ENCODE measurements around the gene MSI1.

Gene MSI1

GRCh38 chr12:120324841-120325417 lies 44.0 kb downstream of the MSI1 start:
- Mint-ChIP-seq H3K27ac (no peak overlapping the region), H3K4me3 (no peak overlapping the region), H3K4me1 (peaks cover 11% of the 10 kb centered on the region), H3K9me3 (no peaks in the 10 kb centered on the region), H3K27me3 (no peaks in the 10 kb centered on the region), H3K36me3 (no peaks in the 10 kb centered on the region)

DNA sequence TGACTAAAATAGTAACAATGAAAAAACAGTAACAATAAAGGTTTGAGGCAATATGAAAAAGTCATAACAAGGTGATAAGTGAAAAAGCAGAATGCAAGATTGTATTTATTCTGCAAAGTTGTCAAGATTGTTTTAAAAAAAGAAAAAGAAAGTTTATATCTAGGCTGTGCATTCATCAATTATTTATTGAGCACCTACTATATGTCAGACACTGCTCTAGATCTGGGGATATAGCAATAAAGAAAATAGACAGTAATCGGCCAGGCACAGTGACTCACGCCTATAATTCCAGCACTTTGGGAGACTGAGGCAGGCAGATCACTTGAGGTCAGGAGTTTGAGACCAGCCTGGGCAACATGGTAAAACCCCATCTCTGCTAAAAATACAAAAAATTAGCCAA lies 45.2 kb downstream of the MSI1 start:
- Mint-ChIP-seq H3K4me3 (no peak overlapping the region), H3K36me3 (no peaks in the 10 kb centered on the region), H3K27me3 (no peaks in the 10 kb centered on the region), H3K4me1 (peaks cover 11% of the 10 kb centered on the region), H3K27ac (peak overlapping the region; percentile 18), H3K9me3 (no peaks in the 10 kb centered on the region)

DNA sequence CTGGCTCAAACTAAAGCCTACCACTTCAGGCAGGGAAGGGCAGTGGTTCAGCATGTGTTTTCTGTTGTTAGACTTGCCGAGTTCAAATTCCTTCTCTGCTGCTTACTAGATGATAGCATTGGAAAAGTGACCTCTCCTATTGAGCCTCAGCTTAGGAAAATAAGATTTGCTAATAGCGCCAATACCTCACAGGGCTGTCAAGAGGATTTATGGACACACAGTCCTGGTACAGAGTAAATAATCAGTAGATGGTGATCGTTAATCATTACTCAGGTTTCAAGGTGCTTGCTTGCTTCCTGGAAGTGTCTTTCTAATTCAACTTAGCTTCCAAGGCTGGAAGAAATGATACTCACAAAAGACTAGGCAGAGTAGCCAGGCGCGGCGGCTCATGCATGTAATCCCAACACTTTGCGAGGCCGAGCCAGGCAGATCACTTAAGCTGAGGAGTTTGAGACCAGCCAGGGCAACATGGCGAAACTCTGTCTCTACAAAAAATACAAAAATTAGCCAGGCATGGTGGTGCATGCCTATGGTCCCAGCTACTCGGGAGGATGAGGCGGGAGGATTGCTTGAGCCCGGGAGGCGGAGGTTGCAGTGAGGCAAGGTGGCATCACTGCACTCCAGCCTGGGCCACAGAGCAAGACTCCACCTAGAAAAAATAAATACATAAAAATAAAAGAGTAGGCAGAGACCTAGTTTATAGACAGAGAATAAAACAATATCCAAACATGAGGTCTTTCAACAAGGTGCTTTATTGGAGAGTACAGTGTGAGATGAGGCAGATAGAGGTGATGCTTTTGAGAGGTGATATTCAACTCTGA lies 47.4 kb downstream of the MSI1 start:
- Mint-ChIP-seq H3K27me3 (no peaks in the 10 kb centered on the region), H3K4me3 (no peak overlapping the region), H3K36me3 (no peaks in the 10 kb centered on the region), H3K9me3 (no peaks in the 10 kb centered on the region), H3K27ac (no peak overlapping the region), H3K4me1 (peaks cover 24% of the 10 kb centered on the region)

- Mint-ChIP-seq H3K4me3 (peak overlapping the region; percentile 92), H3K36me3 (no peaks in the 10 kb centered on the region), H3K27me3 (no peaks in the 10 kb centered on the region), H3K9me3 (no peaks in the 10 kb centered on the region), H3K27ac (peak overlapping the region; percentile 97), H3K4me1 (peaks cover 15% of the 10 kb centered on the region)
Measured at GRCh38 chr12:120317224-120318105, 51.5 kb downstream of the MSI1 start.

DNA sequence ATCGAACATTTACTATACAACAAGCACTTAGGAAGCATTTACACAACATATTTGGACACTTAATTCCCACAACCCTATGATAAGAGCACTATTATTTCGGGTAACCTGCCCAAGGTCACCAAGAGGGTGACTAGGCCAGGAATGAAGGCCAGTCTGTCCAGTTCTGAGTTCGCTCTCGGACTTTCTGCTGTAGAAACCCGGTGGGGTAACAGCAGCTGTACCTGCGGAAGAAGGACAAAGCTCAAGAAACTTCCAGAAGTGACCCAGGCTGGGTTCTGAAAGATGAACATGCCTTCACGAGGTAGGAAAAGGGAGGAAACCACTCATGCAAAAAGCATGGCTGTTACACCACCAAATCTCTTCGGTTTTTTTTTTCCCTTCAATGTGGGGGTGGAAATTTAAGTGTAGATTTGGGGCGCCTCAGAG lies 52.2 kb downstream of the MSI1 start:
- no peaks in the 10 kb centered on the region for H3K9me3 Mint-ChIP-seq
- H3K4me3 Mint-ChIP-seq = peak overlapping the region; percentile 92
- H3K27me3 Mint-ChIP-seq = no peaks in the 10 kb centered on the region
- no peaks in the 10 kb centered on the region for H3K36me3 Mint-ChIP-seq
- peaks cover 15% of the 10 kb centered on the region for H3K4me1 Mint-ChIP-seq
- peak overlapping the region; percentile 97 for H3K27ac Mint-ChIP-seq

GRCh38 chr12:120314220-120314619 lies 54.7 kb downstream of the MSI1 start:
- Mint-ChIP-seq H3K9me3 (no peaks in the 10 kb centered on the region), H3K36me3 (no peaks in the 10 kb centered on the region), H3K27me3 (no peaks in the 10 kb centered on the region), H3K27ac (no peak overlapping the region), H3K4me3 (no peak overlapping the region), H3K4me1 (peaks cover 15% of the 10 kb centered on the region)

DNA sequence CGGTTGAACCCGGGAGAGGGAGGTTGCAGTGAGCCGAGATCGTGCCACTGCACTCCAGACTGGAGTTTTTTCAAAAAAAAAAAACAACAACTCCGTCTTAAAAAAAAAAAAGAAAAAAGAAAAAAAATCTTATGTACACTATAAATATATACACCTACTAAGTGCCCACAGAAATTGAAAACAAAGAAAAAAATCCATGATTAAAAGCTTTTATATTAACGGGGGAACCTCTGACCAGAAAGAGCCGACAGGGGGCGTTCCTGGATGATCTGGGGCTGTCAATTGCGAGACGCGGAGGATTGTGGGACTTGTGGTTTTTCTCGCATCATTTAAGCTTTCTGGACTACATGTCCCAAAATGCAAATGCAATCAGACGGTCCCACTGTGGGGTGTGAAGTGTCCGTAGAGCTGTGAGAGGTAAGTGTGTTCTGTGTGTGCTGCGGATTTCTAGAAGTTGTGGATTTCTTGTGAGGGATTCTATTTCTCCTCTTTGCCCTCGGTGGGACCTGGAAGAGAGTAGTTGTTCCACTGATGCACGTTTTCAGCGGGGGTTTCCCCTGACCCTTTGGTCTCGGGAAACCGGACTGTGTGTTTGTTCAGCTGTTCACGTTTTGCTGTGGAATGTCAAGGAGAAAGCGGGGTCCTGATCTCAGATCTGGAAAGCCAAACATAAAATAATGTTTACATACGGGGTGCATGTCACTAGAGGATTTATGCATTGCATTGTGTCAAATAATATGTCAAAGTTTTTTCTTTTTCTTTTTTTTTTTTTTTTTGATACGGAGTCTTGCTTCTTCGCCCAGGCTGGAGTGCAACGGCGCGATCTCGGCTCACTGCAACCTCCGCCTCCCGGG lies 66.8 kb downstream of the MSI1 start, which contains the start of gene SIRT4:
Gene SIRT4 (plus strand): TSS at position 360 of the 854 bp plus-strand sequence. CDS start 1,241 bp downstream, outside the sequence.
- Mint-ChIP-seq H3K4me1 (peaks cover 9% of the 10 kb centered on the region), H3K27ac (peak within 1 kb of the TSS; percentile 91), H3K4me3 (peak within 1 kb of the TSS; percentile 95)

GRCh38 chr12:120292661-120293531 lies 76.1 kb downstream of the MSI1 start, which contains the start of gene RNU4-1:
Gene RNU4-1 (minus strand): TSS chr12:120293237.
- H3K4me1 Mint-ChIP-seq = peaks cover 11% of the 10 kb centered on the region
- no peaks in the 10 kb centered on the region for H3K9me3 Mint-ChIP-seq
- H3K27ac Mint-ChIP-seq = no peak within 1 kb of the TSS
- H3K36me3 Mint-ChIP-seq = no peaks in the 10 kb centered on the region
- no peak within 1 kb of the TSS for H3K4me3 Mint-ChIP-seq
- H3K27me3 Mint-ChIP-seq = no peaks in the 10 kb centered on the region

More for the DNA sequence above, 66.8 kb downstream of the MSI1 start, which contains the start of gene SIRT4:
- Mint-ChIP-seq H3K36me3 (no peaks in the 10 kb centered on the region), H3K9me3 (no peaks in the 10 kb centered on the region), H3K27me3 (no peaks in the 10 kb centered on the region)

- no peaks in the 10 kb centered on the region for H3K27me3 Mint-ChIP-seq
Measured at GRCh38 chr12:120292411-120292660, 76.6 kb downstream of the MSI1 start.

More at GRCh38 chr12:120292411-120292660, 76.6 kb downstream of the MSI1 start:
- no peaks in the 10 kb centered on the region for H3K9me3 Mint-ChIP-seq
- no peaks in the 10 kb centered on the region for H3K36me3 Mint-ChIP-seq
- H3K4me1 Mint-ChIP-seq = peaks cover 11% of the 10 kb centered on the region
- no peak overlapping the region for H3K27ac Mint-ChIP-seq
- no peak overlapping the region for H3K4me3 Mint-ChIP-seq
